Skeletal muscle tissue (tissue), 4 donors: ENCODE measurements around the gene TFAP2D. TPM values are rescaled to one million over a fixed set of nuclear protein-coding genes. Genes with fewer than 3 reads are reported as not detected.
A peak's percentile ranks its signal among the peaks of the same experiment; 100 is the strongest.

ENCODE experiments used
- H3K27ac ChIP-seq: one replicate; pipeline ENCODE4 v1.7.0; 2013; ENCODE audit warnings: mild to moderate bottlenecking, low read depth, low read length, inconsistent platforms
- H3K27me3 ChIP-seq, 3 donors: one replicate each; pipeline ENCODE4 v1.7.0; 2013; ENCODE audit warnings: low read length in 3 of 3; ENCODE audit not compliant: control insufficient read depth in 3 of 3, insufficient read depth in 3 of 3
- H3K36me3 ChIP-seq, 3 donors: one replicate each; pipeline ENCODE4 v1.7.0; 2013; ENCODE audit warnings: low read length in 3 of 3; ENCODE audit not compliant: control insufficient read depth in 3 of 3, insufficient read depth in 3 of 3
- H3K4me1 ChIP-seq, 3 donors: one replicate each; pipeline ENCODE4 v1.7.0; 2013; ENCODE audit warnings: low read length in 3 of 3, mild to moderate bottlenecking in 3 of 3; ENCODE audit not compliant: control insufficient read depth in 3 of 3, insufficient read depth in 3 of 3
- H3K4me3 ChIP-seq, 3 donors: one replicate each; pipeline ENCODE4 v1.7.0; 2013; ENCODE audit warnings: low read length in 3 of 3
- H3K9ac ChIP-seq, 3 donors: one replicate each; pipeline ENCODE4 v1.7.0; 2013; ENCODE audit warnings: low read length in 3 of 3, mild to moderate bottlenecking in 3 of 3, moderate library complexity in 2 of 3, low read depth in 1 of 3
- H3K9me3 ChIP-seq, 3 donors: one replicate each; pipeline ENCODE4 v1.7.0; 2013; ENCODE audit warnings: low read length in 3 of 3; ENCODE audit not compliant: control insufficient read depth in 3 of 3
- total RNA-seq: library from RNA; depleted of rRNA; stranded (reverse); fragments of >200 nt; gene quantifications from one replicate; pipeline ENCODE4 v1.2.3, GENCODE V29; 2014
- donor health status: Osteomylitis.

Gene TFAP2D
- total RNA-seq, 1 donor from 2014 or later, result not detected

GRCh38 chr6:50707652-50708300, 5.5 kb upstream of the TFAP2D start:
- Histone ChIP-seq H3K27ac (no peak overlapping the region), H3K9ac (no peak overlapping the region), H3K4me3 (peak overlapping the region in 1 of 3 donors; percentile 6), H3K4me1 (no peaks in the 10 kb centered on the region), H3K27me3 (peaks cover 31 to 45% (median 42%) of the 10 kb centered on the region in 3 donors), H3K9me3 (no peaks in the 10 kb centered on the region), H3K36me3 (no peaks in the 10 kb centered on the region)

- no peaks in the 10 kb centered on the region for H3K4me1 ChIP-seq
- no peak overlapping the region for H3K27ac ChIP-seq
- no peaks in the 10 kb centered on the region for H3K9me3 ChIP-seq
- no peak overlapping the region for H3K9ac ChIP-seq
- H3K27me3 ChIP-seq, result peaks cover 31 to 49% (median 46%) of the 10 kb centered on the region in 3 donors
- H3K4me3 ChIP-seq, result no peak overlapping the region
- no peaks in the 10 kb centered on the region for H3K36me3 ChIP-seq
Observed at GRCh38 chr6:50708664-50709365, 4.5 kb upstream of the TFAP2D start.

DNA sequence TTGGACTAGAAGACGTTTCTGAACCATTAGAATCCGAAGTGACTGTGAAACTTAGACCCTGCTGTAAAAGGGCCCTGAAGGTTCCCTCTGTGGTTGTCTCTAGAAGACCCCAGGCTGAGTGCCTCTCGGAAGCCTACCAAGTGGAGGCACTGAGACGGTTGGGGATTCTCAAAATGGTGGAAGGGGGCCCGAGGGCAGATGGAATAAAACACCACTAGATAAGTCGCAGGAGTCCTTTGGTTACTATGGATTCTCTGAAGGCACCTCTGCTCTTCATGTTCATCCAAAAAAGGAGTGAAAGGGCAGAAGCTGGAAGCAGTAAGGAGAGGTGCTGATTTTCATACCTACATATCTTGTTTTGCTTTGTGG, 4.0 kb upstream of the TFAP2D start:
- Histone ChIP-seq H3K27me3 (peaks cover 31 to 52% (median 46%) of the 10 kb centered on the region in 3 donors), H3K36me3 (no peaks in the 10 kb centered on the region)

DNA sequence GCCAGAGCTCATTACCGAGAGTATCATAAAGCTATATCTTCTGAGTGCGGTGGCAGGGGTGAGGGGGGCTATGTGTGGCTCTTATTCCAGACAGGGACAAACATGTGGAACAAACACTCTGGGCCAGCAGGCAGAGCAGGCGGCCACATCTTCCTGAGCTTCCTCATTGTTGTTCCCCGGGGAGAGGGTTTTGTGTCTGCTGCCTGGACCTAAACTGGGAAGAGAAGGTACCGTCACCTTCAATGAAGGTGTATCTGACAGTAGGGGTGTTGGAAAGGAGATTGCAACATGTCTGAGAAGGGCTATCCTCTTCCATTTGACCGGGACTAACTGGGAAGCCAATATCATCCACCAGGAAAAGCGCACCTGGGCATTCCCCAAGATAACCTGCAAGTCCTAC, 1.6 kb upstream of the TFAP2D start:
- Histone ChIP-seq H3K36me3 (no peaks in the 10 kb centered on the region), H3K27me3 (peaks cover 35 to 58% (median 58%) of the 10 kb centered on the region in 3 donors), H3K4me3 (no peak overlapping the region), H3K27ac (no peak overlapping the region), H3K9ac (no peak overlapping the region), H3K4me1 (no peaks in the 10 kb centered on the region), H3K9me3 (no peaks in the 10 kb centered on the region)

More for the DNA sequence above, 4.0 kb upstream of the TFAP2D start:
- Histone ChIP-seq H3K27ac (no peak overlapping the region), H3K4me3 (no peak overlapping the region), H3K9me3 (no peaks in the 10 kb centered on the region), H3K4me1 (no peaks in the 10 kb centered on the region), H3K9ac (no peak overlapping the region)

- H3K9ac ChIP-seq, result no peak overlapping the region
- no peaks in the 10 kb centered on the region for H3K36me3 ChIP-seq
- no peaks in the 10 kb centered on the region for H3K4me1 ChIP-seq
- peaks cover 31 to 59% (median 54%) of the 10 kb centered on the region in 3 donors for H3K27me3 ChIP-seq
- no peak overlapping the region for H3K4me3 ChIP-seq
- no peak overlapping the region for H3K27ac ChIP-seq
- H3K9me3 ChIP-seq, result no peaks in the 10 kb centered on the region
Observed at GRCh38 chr6:50712291-50712690, 1.0 kb upstream of the TFAP2D start.

- H3K27ac ChIP-seq, result no peak overlapping the region
- H3K9me3 ChIP-seq, result no peaks in the 10 kb centered on the region
- peaks cover 25 to 55% (median 50%) of the 10 kb centered on the region in 3 donors for H3K27me3 ChIP-seq
Observed at GRCh38 chr6:50713977-50714486, 706 bp downstream of the TFAP2D start.

DNA sequence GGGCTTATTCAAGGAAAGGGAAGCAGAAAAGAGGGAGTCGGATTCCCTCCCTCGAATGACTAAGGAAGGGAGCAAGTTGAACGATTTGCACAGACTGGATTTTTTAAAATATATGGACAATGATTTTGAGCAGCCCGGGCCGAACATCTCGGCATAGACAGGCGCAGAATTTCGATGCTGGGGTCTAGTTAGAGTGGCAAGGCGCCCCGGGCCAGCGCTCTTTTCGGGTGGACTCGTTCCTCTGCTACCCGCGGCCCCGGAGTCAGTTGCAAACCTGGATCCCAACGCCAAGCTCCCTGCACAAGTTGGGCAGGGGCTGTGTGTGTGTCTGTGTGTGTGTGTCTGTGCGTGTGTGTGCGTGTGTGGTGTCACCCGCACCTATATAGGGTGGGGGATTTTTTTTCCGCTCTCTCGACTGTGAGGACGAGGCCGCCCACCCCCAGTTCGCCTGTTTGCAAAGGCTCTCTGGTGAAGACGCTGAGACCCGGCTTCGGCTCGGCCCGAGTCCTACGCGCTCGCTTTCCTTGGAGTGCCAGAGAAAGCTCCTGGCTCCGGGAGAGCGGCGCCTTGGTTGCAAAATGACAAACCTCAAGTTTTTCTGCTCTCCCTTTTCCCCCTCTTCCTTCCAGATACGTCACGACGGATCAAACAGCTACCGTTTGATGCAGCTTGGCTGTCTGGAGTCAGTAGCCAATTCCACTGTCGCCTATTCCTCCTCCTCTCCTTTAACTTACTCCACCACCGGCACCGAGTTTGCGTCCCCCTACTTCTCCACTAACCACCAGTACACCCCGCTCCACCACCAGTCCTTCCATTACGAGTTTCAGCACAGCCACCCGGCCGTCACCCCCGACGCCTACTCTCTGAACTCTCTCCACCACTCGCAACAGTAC, 1.4 kb downstream of the TFAP2D start:
- H3K4me3 ChIP-seq, result no peak overlapping the region
- peaks cover 21 to 55% (median 44%) of the 10 kb centered on the region in 3 donors for H3K27me3 ChIP-seq
- H3K36me3 ChIP-seq, result no peaks in the 10 kb centered on the region
- no peak overlapping the region for H3K27ac ChIP-seq
- H3K9me3 ChIP-seq, result no peaks in the 10 kb centered on the region
- no peaks in the 10 kb centered on the region for H3K4me1 ChIP-seq
- H3K9ac ChIP-seq, result no peak overlapping the region

More at GRCh38 chr6:50713977-50714486, 706 bp downstream of the TFAP2D start:
- H3K9ac ChIP-seq, result no peak overlapping the region
- no peaks in the 10 kb centered on the region for H3K36me3 ChIP-seq
- H3K4me1 ChIP-seq, result no peaks in the 10 kb centered on the region
- no peak overlapping the region for H3K4me3 ChIP-seq

- H3K36me3 ChIP-seq, result no peaks in the 10 kb centered on the region
- H3K9ac ChIP-seq, result no peak overlapping the region
- peaks cover 18 to 59% (median 42%) of the 10 kb centered on the region in 3 donors for H3K27me3 ChIP-seq
- no peak overlapping the region for H3K27ac ChIP-seq
- no peaks in the 10 kb centered on the region for H3K9me3 ChIP-seq
- H3K4me3 ChIP-seq, result no peak overlapping the region
- H3K4me1 ChIP-seq, result no peaks in the 10 kb centered on the region
Observed at GRCh38 chr6:50716899-50717509, 3.7 kb downstream of the TFAP2D start.

DNA sequence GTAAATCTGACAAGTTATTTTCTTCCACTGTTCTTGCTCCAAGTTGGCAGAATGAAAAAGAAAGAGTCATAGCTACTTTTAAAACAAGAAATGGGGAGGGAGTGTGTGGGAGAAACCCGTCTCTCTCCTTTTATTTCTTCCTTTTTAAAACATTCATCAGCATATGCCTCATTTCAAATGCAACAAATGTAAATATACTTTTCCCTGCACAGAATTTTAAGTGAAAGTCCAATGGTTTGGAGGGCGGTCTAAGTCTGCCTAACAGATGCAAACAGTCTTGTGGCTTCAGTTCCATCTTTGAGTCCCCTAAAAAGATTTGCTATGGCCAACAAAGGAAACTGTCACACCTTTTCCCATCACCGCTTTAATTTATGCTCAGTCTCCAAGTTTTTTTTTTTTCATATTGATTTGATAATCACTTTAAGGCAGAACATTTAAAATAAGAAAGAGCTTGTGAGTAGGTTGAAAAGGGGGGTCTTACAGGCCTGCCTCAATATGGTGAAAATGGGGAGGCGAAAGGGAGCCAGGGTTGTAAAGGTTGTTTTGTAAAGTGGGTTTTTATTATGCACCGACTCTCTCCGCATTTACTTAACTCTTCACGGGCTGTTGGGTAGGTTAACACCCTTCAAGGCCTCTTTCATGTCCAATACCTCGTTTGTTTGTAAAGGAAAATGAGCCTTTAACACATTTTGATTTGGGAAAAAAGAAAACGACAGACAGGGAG, 4.6 kb downstream of the TFAP2D start:
- no peaks in the 10 kb centered on the region for H3K36me3 ChIP-seq
- H3K9me3 ChIP-seq, result no peaks in the 10 kb centered on the region
- H3K4me3 ChIP-seq, result no peak overlapping the region
- no peaks in the 10 kb centered on the region for H3K4me1 ChIP-seq
- H3K27me3 ChIP-seq, result peaks cover 12 to 66% (median 40%) of the 10 kb centered on the region in 3 donors
- no peak overlapping the region for H3K27ac ChIP-seq
- no peak overlapping the region for H3K9ac ChIP-seq
